Activated T-helper 2 cell treated with anti-CD3 and anti-CD28 coated beads, Interferon-gamma antibody, Interleukin-2, Interleukin-4, amounts not matched to agents 10 μg/mL and 5 μg/mL and 100 μg/mL, durations not matched to agents 14 hours and 24 hours and 36 hours (primary cell): ENCODE measurements around the gene ZNF791. TPM values are rescaled to one million over a fixed set of nuclear protein-coding genes. Genes with fewer than 3 reads are reported as not detected.
A peak's percentile ranks its signal among the peaks of the same experiment; 100 is the strongest.
"Not testable (repeated sequence)": the region's sequence is repeated elsewhere in the genome, so short reads cannot be mapped to it uniquely, and the experiment has no call there.

Experiments
- DNase-seq: peaks from one replicate; pipeline ENCODE4 v3.0.0; 2021; ENCODE audit warnings: low spot score
- H3K27ac Mint-ChIP-seq: one replicate; pipeline ENCODE4 v1.8.0; 2021; ENCODE audit warnings: mixed read lengths
- H3K27me3 Mint-ChIP-seq: one replicate; pipeline ENCODE4 v1.8.0; 2021; ENCODE audit warnings: low read depth, mixed read lengths
- H3K36me3 Mint-ChIP-seq: one replicate; pipeline ENCODE4 v1.8.0; 2021; ENCODE audit warnings: low read depth, mixed read lengths
- H3K4me1 Mint-ChIP-seq: one replicate; pipeline ENCODE4 v1.8.0; 2021; ENCODE audit warnings: low read depth, mixed read lengths
- H3K4me3 Mint-ChIP-seq: one replicate; pipeline ENCODE4 v1.8.0; 2021; ENCODE audit warnings: low read depth, mild to moderate bottlenecking, moderate library complexity, mixed read lengths
- H3K9me3 Mint-ChIP-seq: one replicate; pipeline ENCODE4 v1.8.0; 2021; ENCODE audit warnings: mixed read lengths
- intact Hi-C: fragments of 100-400 bp; cut with micrococcal nuclease; formaldehyde crosslinking; loops from one replicate; pipeline ENCODE4 v1.15.1; 2023
- total RNA-seq: library from RNA; stranded (reverse); gene quantifications from 2 replicates; pipeline ENCODE4 v1.2.3, GENCODE V29; 2022

ZNF791 gene
- total RNA-seq, 1 donor from 2014 or later = 22.5 TPM

DNA sequence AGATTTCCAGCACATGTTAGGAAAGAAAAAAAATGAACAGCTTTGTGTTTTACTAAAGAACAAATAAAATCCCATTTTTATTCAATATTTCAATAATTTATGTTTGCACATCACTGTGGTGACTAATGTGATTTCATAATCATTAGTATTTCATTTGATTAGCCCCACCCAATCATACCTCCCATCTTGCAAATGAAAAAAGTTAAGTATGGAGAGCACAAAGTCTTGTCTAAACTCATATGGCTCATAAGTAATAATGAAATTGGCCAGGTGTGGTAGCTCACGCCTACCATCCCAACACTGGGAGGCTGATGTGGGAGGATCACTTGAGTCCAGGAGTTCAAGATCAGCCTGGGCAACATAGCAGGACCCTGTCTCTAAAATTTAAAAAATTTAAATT is 3.9 kb upstream of the ZNF791 start:
- intact Hi-C loops = no loop called here
- no peak for DNase-seq
- Mint-ChIP-seq H3K27ac (no peak overlapping the region), H3K9me3 (no peaks in the 10 kb centered on the region), H3K36me3 (peaks cover 32% of the 10 kb centered on the region), H3K27me3 (no peaks in the 10 kb centered on the region), H3K4me3 (no peak overlapping the region), H3K4me1 (peaks cover 12% of the 10 kb centered on the region)

DNA sequence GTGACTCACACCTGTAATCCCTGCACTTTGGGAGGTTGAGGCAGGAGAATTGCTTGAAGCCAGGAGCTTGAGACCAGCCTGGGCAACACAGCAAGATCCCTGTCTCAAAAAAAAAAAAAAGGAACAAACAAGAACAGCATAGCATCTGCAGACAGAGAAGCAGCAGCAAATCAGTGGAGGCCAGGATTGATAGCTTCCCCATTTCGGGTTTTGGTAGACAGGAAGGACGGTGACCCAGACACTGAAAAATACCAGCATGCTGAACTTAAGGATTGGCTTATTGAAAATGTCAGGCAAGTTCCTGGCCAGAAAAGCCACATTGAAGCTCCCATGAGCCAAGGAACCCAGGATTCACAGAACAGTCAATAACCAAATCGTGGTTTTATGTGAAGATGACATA is 3.1 kb upstream of the ZNF791 start:
- peaks cover 12% of the 10 kb centered on the region for H3K4me1 Mint-ChIP-seq
- DNase-seq = no peak
- H3K9me3 Mint-ChIP-seq = no peaks in the 10 kb centered on the region
- no peak overlapping the region for H3K27ac Mint-ChIP-seq
- H3K36me3 Mint-ChIP-seq = peaks cover 24% of the 10 kb centered on the region
- no peaks in the 10 kb centered on the region for H3K27me3 Mint-ChIP-seq
- intact Hi-C loops = no loop called here
- no peak overlapping the region for H3K4me3 Mint-ChIP-seq

DNA sequence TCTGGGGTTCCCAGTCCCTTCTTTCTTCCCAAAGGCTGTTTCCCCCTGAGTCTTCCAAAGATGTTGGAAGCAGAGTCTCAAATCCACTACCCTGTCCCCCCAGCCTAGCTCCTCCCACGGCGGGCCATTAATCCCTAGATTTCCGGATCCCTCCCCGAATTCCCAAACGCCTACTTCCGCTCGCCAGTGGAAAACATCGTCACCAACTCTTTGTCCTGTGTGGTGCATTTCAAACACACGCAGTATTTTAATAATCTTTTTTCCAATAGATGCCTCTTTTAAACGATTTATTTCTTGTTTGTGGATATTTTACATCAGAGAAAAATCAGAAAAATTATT is 610 bp downstream of the ZNF791 start:
- Mint-ChIP-seq H3K4me3 (peak overlapping the region; percentile 99), H3K9me3 (no peaks in the 10 kb centered on the region), H3K27me3 (no peaks in the 10 kb centered on the region), H3K36me3 (peaks cover 47% of the 10 kb centered on the region), H3K27ac (peak overlapping the region; percentile 97), H3K4me1 (peaks cover 23% of the 10 kb centered on the region)
- no peak for DNase-seq
- intact Hi-C loops = loop anchor here (1.0 to 5.0 kb wide), 4 partner anchors 55 to 111 kb away; partner anchors contain the start of genes DHPS, MAN2B1, TNPO2 and WDR83

DNA sequence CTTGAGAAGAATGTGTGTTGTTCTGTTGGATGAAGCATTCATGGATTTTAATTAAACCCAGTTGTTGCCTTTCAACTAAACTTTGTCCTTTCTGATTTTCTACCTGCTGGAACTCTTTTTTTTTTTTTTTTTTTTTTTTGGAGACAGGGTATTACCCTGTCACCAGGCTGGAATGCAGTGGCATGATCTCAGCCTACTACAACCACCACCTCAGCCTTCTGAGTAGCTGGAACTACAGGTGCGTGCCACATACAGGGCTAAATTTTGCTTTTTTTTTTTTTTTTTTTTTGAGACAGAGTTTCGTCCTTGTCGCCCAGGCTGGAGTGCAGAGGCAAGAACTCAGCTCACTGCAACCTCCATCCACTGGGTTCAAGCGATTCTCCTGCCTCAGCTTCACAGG is 6.9 kb downstream of the ZNF791 start:
- peaks cover 70% of the 10 kb centered on the region for H3K36me3 Mint-ChIP-seq
- no peaks in the 10 kb centered on the region for H3K9me3 Mint-ChIP-seq
- intact Hi-C loops = no loop called here

DNA sequence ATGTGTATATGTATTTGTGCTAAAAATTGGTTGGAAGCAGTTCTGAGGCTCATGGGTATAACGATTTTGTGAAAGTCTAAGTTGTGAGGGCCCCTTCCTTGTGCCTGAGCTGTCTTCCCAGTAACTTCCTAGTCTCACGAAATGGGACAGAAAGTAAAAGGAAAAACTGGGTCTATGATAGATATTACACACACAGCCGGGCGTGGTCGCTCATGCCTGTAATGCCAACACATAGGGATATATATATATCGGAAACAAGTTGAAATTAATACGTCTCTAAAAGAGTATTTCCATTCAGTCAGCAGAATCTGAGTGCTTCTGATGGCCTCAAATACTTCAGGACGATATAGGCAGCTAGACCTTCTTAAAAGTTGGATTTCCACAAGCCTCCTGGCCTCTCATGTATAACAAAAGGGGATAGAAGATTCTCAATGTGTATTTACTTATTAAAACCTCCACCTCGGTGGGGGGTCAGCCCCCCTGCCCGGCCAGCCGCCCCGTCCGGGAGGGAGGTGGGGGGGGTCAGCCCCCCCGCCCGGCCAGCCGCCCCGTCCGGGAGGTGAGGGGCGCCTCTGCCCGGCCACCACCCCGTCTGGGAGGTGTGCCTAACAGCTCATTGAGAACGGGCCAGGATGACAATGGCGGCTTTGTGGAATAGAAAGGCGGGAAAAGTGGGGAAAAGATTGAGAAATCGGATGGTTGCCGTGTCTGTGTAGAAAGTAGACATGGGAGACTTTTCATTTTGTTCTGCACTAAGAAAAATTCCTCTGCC is 10.7 kb downstream of the ZNF791 start:
- H3K9me3 Mint-ChIP-seq, H3K4me1 Mint-ChIP-seq, H3K4me3 Mint-ChIP-seq, intact Hi-C loops, H3K27me3 Mint-ChIP-seq, DNase-seq, H3K27ac Mint-ChIP-seq: not testable (repeated sequence)
- H3K36me3 Mint-ChIP-seq = peaks cover 68% of the 10 kb centered on the region

More for the DNA sequence above, 6.9 kb downstream of the ZNF791 start:
- Mint-ChIP-seq H3K27ac (no peak overlapping the region), H3K4me3 (no peak overlapping the region), H3K27me3 (no peaks in the 10 kb centered on the region), H3K4me1 (peaks cover 19% of the 10 kb centered on the region)
- no peak for DNase-seq

DNA sequence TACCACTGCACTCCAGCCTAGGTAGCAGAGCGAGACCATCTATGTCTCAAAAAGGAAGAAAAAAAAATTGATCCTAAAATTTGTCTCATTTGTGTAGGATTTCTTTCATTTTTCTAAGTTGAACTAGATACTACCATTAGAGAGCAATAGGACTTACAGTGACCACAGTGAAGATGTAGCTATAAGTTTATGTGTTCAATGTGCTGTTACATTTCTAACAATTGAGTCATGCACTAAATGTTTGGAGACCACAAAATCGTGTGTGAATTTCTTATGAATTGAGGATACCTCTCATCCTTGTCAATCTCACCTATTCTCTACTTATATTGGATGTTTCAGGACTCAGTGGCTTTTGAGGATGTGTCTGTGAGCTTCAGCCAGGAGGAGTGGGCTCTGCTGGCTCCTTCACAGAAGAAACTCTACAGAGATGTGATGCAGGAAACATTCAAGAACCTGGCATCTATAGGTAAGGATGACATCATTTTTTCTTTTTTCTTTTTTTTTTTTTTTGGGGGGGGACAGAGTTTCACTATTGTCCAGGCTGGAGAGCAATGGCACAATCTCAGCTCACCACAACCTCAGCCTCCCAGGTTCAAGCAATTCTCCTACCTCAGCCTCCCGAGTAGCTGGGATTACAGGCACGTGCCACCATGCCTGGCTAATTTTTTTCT is 12.8 kb downstream of the ZNF791 start:
- no peaks in the 10 kb centered on the region for H3K27me3 Mint-ChIP-seq
- H3K27ac Mint-ChIP-seq = no peak overlapping the region
- no peak overlapping the region for H3K4me3 Mint-ChIP-seq
- peaks cover 74% of the 10 kb centered on the region for H3K36me3 Mint-ChIP-seq
- peaks cover 16% of the 10 kb centered on the region for H3K9me3 Mint-ChIP-seq
- intact Hi-C loops = no loop called here
- no peaks in the 10 kb centered on the region for H3K4me1 Mint-ChIP-seq
- no peak for DNase-seq

DNA sequence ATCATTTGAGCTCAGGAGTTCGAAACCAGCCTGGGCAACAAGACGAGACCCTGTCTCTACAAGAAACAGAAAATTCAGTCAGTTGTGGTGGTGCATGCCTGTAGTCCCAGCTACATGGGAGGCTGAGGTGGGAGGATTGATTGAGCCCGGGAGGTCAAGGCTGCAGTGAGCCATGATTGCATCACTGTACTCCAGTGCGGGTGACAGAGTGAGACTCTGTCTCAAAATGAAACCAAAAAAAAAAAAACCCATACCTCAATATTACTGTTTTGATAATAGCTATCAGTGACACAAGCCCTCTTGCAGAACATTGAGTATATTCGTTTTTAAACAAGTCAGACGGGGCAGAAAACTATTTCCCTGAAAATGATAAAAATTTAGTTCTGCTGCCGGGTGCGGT is 16.2 kb downstream of the ZNF791 start:
- no peaks in the 10 kb centered on the region for H3K27me3 Mint-ChIP-seq
- H3K36me3 Mint-ChIP-seq = peaks cover 77% of the 10 kb centered on the region
- no peak for DNase-seq
- no peaks in the 10 kb centered on the region for H3K4me1 Mint-ChIP-seq
- no peak overlapping the region for H3K27ac Mint-ChIP-seq
- H3K9me3 Mint-ChIP-seq = peaks cover 32% of the 10 kb centered on the region
- H3K4me3 Mint-ChIP-seq = no peak overlapping the region
- intact Hi-C loops = no loop called here

DNA sequence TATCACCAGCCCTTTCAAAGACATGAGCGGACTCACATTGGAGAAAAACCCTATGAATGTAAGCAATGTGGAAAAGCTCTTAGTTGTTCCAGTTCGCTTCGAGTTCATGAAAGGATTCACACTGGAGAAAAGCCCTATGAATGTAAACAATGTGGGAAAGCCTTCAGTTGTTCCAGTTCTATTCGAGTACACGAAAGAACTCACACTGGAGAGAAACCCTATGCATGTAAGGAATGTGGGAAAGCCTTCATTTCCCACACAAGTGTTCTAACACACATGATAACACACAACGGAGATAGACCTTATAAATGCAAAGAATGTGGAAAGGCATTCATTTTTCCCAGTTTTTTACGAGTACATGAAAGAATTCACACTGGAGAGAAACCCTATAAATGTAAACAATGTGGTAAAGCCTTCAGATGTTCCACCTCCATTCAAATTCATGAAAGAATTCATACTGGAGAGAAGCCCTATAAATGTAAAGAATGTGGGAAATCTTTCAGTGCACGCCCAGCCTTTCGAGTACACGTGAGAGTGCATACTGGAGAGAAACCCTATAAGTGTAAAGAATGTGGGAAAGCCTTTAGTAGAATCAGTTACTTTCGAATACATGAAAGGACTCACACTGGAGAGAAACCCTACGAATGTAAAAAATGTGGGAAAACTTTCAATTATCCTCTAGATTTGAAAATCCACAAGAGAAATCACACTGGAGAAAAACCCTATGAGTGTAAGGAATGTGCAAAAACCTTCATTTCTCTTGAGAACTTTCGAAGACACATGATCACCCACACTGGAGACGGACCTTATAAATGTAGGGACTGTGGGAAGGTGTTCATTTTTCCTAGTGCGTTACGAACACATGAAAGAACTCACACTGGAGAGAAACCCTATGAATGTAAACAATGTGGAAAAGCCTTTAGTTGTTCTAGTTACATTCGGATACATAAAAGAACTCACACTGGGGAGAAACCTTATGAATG is 17.6 kb downstream of the ZNF791 start:
- H3K4me3 Mint-ChIP-seq = no peak overlapping the region
- H3K9me3 Mint-ChIP-seq = peaks cover 35% of the 10 kb centered on the region
- H3K36me3 Mint-ChIP-seq = peaks cover 77% of the 10 kb centered on the region
- no peaks in the 10 kb centered on the region for H3K27me3 Mint-ChIP-seq
- no peak for DNase-seq
- no peak overlapping the region for H3K27ac Mint-ChIP-seq
- no peaks in the 10 kb centered on the region for H3K4me1 Mint-ChIP-seq
- intact Hi-C loops = no loop called here

DNA sequence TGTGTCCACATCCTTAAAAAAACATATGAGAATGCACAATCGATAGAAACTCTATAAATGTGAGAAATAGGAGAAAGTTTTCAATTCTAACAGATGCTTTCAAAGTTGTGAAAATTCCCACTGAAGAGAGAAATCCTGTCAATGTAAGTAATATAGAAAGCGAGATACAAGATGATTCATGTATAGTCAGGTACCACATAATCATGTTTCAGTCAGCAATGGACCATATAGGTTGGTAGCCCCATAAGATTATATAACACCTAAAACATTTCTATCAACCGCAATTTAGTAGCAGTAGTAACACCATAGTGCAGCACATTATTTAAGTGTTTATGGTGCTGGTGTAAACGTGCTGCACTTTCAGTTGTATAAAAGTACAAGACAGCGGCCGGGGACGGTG is 18.5 kb downstream of the ZNF791 start:
- intact Hi-C loops = no loop called here
- peaks cover 44% of the 10 kb centered on the region for H3K9me3 Mint-ChIP-seq
- no peak for DNase-seq
- no peak overlapping the region for H3K4me3 Mint-ChIP-seq
- no peaks in the 10 kb centered on the region for H3K27me3 Mint-ChIP-seq
- no peaks in the 10 kb centered on the region for H3K4me1 Mint-ChIP-seq
- peaks cover 79% of the 10 kb centered on the region for H3K36me3 Mint-ChIP-seq
- H3K27ac Mint-ChIP-seq = no peak overlapping the region

DNA sequence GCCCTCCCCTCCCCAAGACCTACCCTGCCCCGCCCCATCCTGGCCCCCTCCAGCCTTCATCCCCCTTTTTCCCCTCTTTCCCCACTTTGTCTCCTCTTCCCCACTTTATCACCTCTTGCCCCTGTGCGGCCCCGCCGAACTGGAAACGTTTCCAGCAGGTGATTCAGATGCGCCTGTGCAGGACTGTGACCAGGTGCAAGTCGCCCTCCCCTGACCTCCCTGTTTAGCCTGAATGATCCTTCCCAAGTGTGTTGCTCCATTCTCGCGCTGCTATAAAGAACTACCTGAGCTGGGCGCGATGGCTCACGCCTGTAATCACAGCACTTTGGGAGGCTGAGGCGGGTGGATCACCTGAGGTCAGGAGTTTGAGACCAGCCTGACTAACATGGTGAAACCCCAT is 25.9 kb downstream of the ZNF791 start:
- H3K4me1 Mint-ChIP-seq = peaks cover 8% of the 10 kb centered on the region
- no peak overlapping the region for H3K4me3 Mint-ChIP-seq
- intact Hi-C loops = no loop called here
- no peak for DNase-seq
- H3K9me3 Mint-ChIP-seq = peaks cover 13% of the 10 kb centered on the region
- H3K27ac Mint-ChIP-seq = no peak overlapping the region
- H3K36me3 Mint-ChIP-seq = peaks cover 35% of the 10 kb centered on the region
- H3K27me3 Mint-ChIP-seq = no peaks in the 10 kb centered on the region

DNA sequence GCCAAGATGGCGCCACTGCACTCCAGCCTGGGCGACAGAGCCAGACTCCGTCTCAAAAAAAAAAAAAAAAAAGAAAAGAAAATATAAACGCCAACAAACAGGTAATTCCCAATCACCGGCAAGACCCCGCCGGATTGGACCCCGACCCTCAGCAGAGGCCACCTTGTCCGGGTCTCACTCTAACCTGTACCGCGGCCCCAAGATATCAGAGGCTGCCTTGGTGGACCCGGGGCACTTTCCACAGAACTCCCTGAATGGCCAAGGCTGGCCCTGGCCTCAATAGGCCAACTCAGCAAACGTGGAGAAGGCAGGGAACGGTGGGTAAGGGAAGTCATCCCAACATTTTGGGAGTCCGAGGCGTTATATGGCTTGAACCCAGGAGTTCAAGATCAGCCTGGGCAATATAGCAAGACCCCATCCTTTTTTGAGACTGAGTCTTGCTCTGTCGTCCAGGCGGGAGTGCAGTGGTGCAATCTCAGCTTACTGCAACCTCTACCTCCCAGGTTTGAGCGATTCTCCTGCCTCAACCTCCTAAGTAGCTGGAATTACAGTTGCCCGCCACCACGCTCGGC is 28.0 kb downstream of the ZNF791 start:
- peaks cover 8% of the 10 kb centered on the region for H3K4me1 Mint-ChIP-seq
- peaks cover 23% of the 10 kb centered on the region for H3K36me3 Mint-ChIP-seq
- peaks cover 6% of the 10 kb centered on the region for H3K9me3 Mint-ChIP-seq
- intact Hi-C loops = no loop called here
- DNase-seq = no peak
- no peak overlapping the region for H3K27ac Mint-ChIP-seq
- no peaks in the 10 kb centered on the region for H3K27me3 Mint-ChIP-seq
- no peak overlapping the region for H3K4me3 Mint-ChIP-seq

DNA sequence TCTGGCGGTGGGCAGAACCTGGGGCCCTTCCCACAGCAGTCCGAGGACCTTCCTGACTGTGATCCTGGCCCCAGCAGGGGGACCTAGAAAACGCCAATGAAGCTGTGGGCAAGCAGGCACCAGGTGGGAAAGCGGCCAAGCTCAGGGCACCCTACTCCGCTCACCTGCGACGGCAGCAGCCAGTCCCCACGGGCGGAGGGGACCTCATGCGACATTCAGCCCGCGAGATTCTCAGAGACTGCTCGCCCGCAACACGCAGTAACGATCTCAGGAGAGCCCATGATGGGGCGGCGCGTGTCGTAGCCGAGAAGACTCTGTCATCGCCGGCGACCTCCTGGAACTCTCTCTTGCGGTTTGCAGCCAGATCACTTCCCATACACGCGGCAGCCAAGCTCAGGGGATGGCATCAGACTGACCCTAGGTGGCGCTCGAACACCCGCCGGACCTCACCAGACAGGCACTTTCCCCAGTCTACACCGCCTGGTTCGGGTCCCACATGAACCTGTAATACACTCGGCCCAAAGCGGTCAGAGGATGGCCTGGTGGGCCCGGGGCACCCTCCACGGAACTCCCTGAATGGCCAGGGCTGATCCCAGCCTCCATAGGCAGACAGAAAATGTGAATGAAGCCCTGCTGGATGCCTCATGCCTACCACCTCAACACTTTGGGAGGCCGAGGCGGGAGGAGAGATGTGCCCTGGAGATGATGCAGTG is 29.3 kb downstream of the ZNF791 start:
- peaks cover 8% of the 10 kb centered on the region for H3K4me1 Mint-ChIP-seq
- intact Hi-C loops = loop anchor here (1.0 kb wide), 2 partner anchors 29 to 36 kb away; a partner anchor contains a TSS
- H3K9me3 Mint-ChIP-seq = no peaks in the 10 kb centered on the region
- H3K27ac Mint-ChIP-seq = peak overlapping the region; percentile 78
- peak; percentile 79 for DNase-seq
- no peaks in the 10 kb centered on the region for H3K27me3 Mint-ChIP-seq
- peaks cover 20% of the 10 kb centered on the region for H3K36me3 Mint-ChIP-seq
- H3K4me3 Mint-ChIP-seq = peak overlapping the region; percentile 63
